Stimulated activated naive CD8-positive, alpha-beta T cell treated with anti-CD3 and anti-CD28 coated beads, Interleukin-15, Interleukin-2, amounts not matched to agents 100 U/mL and 50 U/mL, for 24 hours (primary cell): ENCODE data around the gene LRRC3B.
"Not testable (repeated sequence)": the region's sequence is repeated elsewhere in the genome, so short reads cannot be mapped to it uniquely, and the experiment has no call there.

Source experiments
- ATAC-seq: fragments of 150-1000 bp; cut with Tn5 transposase; one replicate; pipeline ENCODE4 v1.10.0; 2021
- DNase-seq: peaks from one replicate; pipeline ENCODE4 v3.0.0; 2021

LRRC3B gene, protein sequence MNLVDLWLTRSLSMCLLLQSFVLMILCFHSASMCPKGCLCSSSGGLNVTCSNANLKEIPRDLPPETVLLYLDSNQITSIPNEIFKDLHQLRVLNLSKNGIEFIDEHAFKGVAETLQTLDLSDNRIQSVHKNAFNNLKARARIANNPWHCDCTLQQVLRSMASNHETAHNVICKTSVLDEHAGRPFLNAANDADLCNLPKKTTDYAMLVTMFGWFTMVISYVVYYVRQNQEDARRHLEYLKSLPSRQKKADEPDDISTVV

DNA sequence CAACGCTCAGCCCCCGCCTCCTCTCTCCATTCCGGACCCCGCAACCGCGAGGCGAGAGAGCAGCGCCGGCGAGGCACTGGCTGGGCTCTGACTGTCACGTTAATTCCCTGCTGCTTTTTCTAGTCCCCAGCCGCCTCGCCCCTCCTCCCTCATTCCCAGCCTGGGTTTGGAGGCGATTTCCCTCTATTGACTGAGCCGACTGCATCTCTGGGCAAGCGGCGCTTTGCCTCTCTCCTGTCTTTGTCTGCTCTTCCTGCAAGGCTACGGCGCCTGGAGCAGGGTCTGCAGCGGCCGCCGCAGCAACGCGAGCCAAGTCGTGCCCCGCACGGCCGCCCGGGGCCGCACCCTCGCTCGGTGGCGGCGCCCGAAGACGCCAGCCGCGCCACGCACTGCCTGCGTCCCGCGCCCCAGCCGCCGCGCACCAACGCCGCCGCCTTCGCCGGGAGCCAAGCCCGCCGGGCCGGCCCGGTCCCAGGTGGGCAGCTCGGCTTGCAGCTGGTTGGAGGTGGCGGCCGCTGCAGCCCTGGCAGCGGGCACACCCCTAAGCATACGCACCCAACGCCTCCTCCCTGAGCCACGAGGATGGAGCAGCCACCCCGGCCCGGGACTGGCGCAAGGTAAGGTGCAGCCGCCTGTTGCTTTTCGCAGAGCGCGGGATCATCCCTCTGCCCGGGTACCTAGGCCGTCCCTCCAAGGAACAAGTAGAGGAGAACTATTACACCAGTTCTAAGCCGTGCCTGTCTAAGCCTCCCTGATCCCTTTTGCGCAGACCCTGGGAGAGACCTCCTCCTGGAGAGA, at the start of gene LRRC3B:
Gene LRRC3B, plus strand, starts transcription at position 152 of the 798 bp plus-strand sequence. CDS start 86,901 bp downstream, outside the sequence.
- DNase-seq (no peak), ATAC-seq (peak; percentile 52)

DNA sequence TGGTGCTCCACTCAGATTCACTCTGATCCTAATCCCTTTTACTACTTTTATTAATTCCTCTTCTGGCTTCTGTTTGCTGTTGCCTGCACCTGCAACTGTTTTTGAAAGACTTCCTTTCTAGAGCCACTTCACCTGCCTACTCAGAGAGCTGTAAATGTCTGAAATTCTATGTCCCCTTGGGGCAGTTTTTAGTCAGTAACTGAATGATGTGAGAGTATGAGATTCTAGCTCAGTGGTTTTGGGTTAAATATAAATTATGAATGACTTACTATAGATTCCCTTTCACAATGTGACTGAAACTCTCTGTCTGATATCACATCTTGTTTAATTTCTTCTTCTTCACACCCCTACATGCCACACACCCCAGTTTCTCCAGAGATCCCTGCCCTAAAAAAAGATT, 47.8 kb upstream of the LRRC3B start:
- no peak for ATAC-seq
- no peak for DNase-seq

DNA sequence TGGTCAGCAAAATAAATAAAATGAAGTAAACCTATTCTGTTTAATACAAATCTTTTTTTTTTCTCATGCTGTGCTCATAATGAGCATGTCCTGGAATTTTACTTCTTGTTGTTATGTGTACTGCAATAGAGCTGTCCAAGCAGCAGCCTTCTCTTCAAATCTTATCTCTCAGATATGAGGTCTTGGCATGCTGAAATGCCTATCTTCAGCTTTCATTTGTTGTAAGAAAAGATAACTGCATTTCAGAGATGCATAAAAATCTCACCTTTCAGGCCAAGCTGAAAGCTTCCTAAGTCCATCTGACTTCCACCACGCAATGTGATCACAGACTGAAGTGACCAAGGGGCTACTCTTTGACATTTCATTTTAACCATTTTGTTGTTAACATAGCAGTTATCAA, 43.5 kb upstream of the LRRC3B start:
- ATAC-seq: no peak
- DNase-seq: no peak

DNA sequence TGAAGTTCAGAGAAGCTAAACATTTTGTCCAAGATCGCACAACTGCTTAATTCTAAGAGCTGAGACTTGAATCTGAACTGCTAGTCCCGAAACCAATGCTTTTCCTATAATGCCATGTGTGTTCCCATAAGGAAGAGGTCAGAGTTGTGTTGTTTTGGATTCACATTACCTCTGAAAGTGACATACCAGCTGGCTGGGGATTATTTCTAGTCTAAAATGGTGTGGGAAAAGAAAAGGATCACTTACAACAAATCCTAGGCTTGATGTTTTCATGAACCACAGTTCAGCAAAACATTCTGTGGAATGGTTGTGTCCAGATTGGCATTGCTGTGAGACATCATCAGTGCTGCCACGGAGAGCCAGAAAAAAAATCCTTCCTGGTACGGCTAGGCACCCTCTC, 35.0 kb upstream of the LRRC3B start:
- DNase-seq: no peak
- no peak for ATAC-seq

GRCh38 chr3:26588931-26589330, 33.6 kb upstream of the LRRC3B start:
- ATAC-seq (no peak), DNase-seq (no peak)

DNA sequence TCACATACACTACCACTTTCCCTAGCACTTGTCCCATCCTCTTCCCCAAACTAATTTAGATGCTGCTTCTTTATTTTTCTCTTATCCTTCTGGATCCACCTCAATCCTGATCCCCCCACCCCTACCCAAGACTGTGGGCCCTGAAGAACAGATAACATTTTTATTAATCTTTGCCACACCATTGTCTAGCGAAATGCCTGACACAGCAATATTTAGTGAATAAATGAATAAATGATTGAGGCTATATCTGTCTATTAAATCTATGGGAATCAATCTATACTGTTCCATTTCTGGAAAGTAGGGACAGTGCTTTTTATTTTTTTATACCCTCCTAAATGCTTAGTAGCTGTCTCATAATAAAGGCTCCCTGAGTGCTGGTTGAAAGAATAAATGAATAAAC, 32.9 kb upstream of the LRRC3B start:
- DNase-seq (no peak), ATAC-seq (no peak)

- DNase-seq (no peak), ATAC-seq (no peak)
Observed at GRCh38 chr3:26590919-26591484, 31.6 kb upstream of the LRRC3B start.

GRCh38 chr3:26591926-26592325, 30.6 kb upstream of the LRRC3B start:
- DNase-seq (no peak), ATAC-seq (no peak)

- DNase-seq: no peak
- ATAC-seq: no peak
Observed at GRCh38 chr3:26592451-26592850, 30.1 kb upstream of the LRRC3B start.

GRCh38 chr3:26596335-26596734, 26.2 kb upstream of the LRRC3B start:
- DNase-seq (no peak), ATAC-seq (no peak)

DNA sequence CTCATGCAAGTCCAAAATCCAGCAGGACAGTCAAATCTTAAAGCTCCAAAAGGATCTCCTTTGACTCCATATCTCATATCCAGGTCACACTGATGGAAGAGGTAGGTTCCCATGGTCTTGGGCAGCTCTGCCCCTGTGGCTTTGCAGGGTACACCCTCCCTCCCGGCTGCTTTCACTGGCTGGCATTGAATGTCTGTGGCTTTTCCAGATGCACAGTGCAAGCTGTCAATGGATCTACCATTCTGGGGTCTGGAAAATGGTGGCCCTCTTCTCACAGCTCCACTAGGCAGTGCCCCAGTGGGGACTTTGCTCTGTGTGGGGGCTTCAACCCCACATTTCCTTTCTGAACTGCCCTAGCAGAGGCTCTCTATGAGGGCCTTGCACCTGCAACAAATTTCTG, 19.3 kb upstream of the LRRC3B start:
- DNase-seq: not testable (repeated sequence)

GRCh38 chr3:26603771-26604170, 18.8 kb upstream of the LRRC3B start:
- ATAC-seq, DNase-seq: not testable (repeated sequence)

More for the DNA sequence above, 19.3 kb upstream of the LRRC3B start:
- ATAC-seq: not testable (repeated sequence)

DNA sequence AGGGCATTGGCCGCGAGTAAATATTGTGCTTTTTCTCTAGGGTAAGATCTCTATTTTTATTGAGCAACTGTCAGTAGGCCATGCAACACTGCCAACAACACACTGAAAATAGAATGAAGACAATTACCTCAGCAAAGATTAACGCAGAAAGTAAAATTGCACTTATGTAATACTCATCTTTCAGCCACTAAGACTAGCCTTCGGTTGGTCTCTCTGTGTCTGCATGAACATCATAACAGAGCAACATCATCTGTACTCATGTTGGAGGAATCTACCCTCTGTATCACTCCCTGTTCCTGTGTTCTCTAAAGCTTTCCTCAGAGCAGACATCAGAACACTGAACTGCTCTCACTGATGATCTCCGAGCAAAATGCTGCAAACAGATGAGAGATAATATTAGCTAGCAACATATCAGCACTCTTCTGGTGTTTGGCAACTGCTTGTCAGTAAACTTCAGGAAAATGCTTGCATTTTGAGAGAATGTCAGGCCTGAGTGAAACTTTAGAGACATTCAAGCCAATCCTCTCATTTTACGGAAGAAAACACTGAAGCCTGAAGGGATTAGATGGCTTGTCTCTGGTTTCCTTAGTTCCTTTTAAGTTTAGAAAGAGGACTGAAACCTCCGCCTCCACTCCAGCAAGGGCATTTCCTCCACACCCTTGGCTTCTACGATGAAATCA, 8.4 kb upstream of the LRRC3B start:
- ATAC-seq (no peak), DNase-seq (no peak)

- no peak for DNase-seq
- no peak for ATAC-seq
Observed at GRCh38 chr3:26621176-26621575, 1.4 kb upstream of the LRRC3B start.

DNA sequence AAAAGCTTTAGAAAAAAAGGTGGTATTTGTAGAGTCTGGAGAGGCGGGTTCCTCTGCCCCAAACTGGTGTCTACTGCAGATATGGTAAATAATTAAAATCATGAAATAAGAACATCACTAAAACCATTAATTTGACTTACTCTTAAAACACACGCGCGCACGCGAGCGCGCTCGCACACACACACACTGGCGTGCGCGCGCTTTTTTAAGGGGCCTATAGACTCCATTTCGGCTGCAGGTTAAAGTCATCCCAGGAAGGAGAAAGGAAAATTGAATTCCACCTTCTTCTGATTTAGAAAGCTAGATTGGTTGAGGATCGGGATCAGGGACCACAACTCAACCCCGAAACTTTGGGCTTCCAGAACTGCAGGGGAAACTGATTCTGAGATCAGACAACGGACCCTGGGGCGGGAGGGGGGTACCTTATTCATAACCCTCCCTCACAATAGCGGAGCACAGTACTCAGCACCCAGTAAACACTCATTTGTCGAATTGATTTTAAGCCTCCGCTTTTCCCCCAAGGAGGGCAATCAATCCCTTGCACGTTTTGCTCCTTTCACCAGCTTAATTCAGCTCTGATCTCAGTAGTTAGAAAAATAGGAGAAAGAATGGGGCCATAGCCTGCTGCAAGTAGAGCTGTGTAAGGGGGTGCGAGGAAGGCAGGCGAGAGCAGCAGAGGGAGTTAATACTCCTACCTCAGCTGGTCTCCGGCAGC, 509 bp upstream of the LRRC3B start:
- DNase-seq: no peak
- ATAC-seq: no peak

DNA sequence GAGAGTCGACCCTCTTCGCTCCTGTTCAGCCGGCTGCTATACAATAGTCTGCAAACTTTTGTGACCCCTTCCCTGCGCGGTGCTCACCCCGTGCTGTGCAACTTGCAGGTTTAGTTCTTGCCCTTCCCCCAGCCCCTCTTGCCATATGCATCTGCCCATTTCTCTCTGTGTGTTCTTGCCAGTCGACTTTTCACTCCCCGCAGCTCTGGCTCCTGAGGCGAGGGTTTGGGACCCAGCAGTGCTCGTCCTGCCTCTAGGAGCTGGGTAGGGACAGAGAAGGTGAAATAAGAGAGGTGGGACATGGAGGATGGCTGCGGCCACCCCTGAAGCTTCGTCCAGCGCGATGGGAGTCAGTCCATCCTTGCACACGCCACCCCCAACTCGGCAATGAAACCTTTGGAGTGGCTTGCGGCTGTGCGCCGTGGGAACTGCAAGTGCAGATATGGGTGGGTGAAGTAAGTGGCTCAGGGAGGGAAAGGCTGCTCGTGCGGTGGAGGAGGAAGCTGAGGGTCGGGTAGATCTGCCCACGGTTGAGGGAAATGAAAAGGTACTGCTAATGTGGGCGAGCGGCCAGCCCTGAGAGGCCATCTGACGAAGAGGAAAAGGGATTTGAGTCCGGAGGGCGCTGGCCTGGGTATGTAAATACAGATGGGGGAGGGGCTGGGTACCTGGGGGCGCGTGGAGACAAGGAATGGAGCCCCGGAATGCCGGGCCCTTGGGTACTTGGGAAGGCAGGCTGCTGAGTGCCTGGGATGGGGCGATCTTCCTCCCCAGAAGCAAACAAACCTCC, 1.0 kb downstream of the LRRC3B start:
- ATAC-seq (no peak), DNase-seq (no peak)

- DNase-seq: no peak
- no peak for ATAC-seq
Observed at GRCh38 chr3:26624209-26624765, 1.7 kb downstream of the LRRC3B start.

- DNase-seq (no peak), ATAC-seq (no peak)
Observed at GRCh38 chr3:26625187-26625586, 2.6 kb downstream of the LRRC3B start.

DNA sequence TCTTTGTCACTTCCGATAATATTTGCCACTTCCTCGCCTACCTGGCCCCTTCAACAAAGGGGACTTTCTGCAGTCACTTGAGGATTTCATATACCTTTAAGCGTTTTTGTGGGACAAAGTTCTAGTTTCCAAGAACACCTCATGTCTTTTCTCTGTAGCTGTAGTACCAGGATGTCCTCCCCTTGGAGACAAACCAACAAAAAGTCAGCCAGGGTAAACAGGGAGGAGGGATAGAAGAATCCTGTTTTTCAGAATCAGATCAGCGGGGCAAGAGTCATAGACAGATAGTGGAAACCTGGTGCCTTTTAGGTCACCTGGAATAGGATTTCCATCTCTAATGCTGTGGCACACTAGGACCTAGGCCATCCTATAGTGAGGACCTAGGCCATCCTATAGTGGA, 4.5 kb downstream of the LRRC3B start:
- DNase-seq (no peak), ATAC-seq (no peak)

DNA sequence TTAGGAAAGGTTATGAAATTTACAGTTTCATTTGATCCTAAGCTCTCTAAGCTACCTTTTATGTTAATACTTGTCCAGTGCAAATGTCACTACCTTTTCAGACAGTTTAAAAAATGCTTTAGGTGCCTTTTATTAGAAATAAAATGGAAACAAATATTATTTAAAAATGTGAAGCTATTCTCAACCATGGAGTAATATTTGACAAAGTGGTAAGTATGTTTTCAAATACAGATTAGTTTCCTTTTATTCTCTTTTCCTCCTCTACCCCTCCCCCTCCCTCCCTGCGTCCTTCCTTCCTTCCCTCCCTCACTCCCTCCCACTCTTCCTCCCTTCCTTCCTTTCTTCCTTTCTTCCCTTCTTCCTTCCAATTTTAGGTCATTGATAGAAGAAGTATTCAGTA, 6.3 kb downstream of the LRRC3B start:
- ATAC-seq (no peak), DNase-seq (no peak)
